IPS DF 6.9 (cell line): Measurements from ENCODE around the gene TCAF1.
"Not testable (repeated sequence)": the region's sequence is repeated elsewhere in the genome, so short reads cannot be mapped to it uniquely, and the experiment has no call there.

ENCODE experiments used
- DNase-seq: peaks from one replicate; pipeline ENCODE4 v3.0.0-alpha.2; 2013; ENCODE audit warnings: low read depth, low spot score
- H3K27ac ChIP-seq: one replicate; pipeline ENCODE4 v1.5.1; 2013; ENCODE audit warnings: low read length, control low read depth
- H3K27me3 ChIP-seq: 2 replicates; pipeline ENCODE4 v1.6.1; 2013; ENCODE audit warnings: mild to moderate bottlenecking, low read length; ENCODE audit not compliant: control insufficient read depth, insufficient read depth
- H3K36me3 ChIP-seq: 2 replicates; pipeline ENCODE4 v1.6.1; 2013; ENCODE audit warnings: low read length; ENCODE audit not compliant: control insufficient read depth, insufficient read depth
- H3K4me1 ChIP-seq: 2 replicates; pipeline ENCODE4 v1.6.1; 2013; ENCODE audit warnings: low read length; ENCODE audit not compliant: control insufficient read depth, insufficient read depth
- H3K4me3 ChIP-seq: 2 replicates; pipeline ENCODE4 v1.5.1; 2013; ENCODE audit warnings: mild to moderate bottlenecking, low read length
- H3K9me3 ChIP-seq: 2 replicates; pipeline ENCODE4 v1.6.1; 2013; ENCODE audit warnings: low read length, inconsistent platforms; ENCODE audit not compliant: control insufficient read depth, insufficient read depth
- WGBS: extraction: QIAGEN DNeasy Blood & Tissue Kit; methylation state at CpG from one replicate; pipeline ENCODE4 v1.1.7; 2013; ENCODE audit warnings: mixed read lengths, missing lambda C conversion rate; ENCODE audit not compliant: insufficient read length, insufficient coverage; 5-methylcytosine and 5-hydroxymethylcytosine counted together

TCAF1 gene

GRCh38 chr7:143884969-143885559 is 16.9 kb downstream of the TCAF1 start:
- Histone ChIP-seq H3K4me1 (peaks cover 7% of the 10 kb centered on the region; the same call in 1 of the 2 replicates), H3K4me3 (peak overlapping the region; percentile 45; the same call in 1 of the 2 replicates), H3K9me3 (no peaks in the 10 kb centered on the region), H3K27ac (no peak overlapping the region), H3K36me3 (no peaks in the 10 kb centered on the region), H3K27me3 (no peaks in the 10 kb centered on the region)
- WGBS: no CpG with 5 or more reads among the region's 38 CpGs
- DNase-seq: no peak

GRCh38 chr7:143884241-143884968 is 17.6 kb downstream of the TCAF1 start:
- H3K9me3 ChIP-seq: no peaks in the 10 kb centered on the region
- no peak for DNase-seq
- WGBS: no CpG with 5 or more reads among the region's 11 CpGs
- H3K36me3 ChIP-seq: no peaks in the 10 kb centered on the region
- peak overlapping the region; percentile 45; the same call in 1 of the 2 replicates for H3K4me3 ChIP-seq
- H3K27me3 ChIP-seq: no peaks in the 10 kb centered on the region
- H3K27ac ChIP-seq: no peak overlapping the region
- H3K4me1 ChIP-seq: peaks cover 7% of the 10 kb centered on the region; the same call in 1 of the 2 replicates

GRCh38 chr7:143882604-143883078 is 19.3 kb downstream of the TCAF1 start:
- Histone ChIP-seq H3K27me3 (no peaks in the 10 kb centered on the region), H3K36me3 (no peaks in the 10 kb centered on the region), H3K27ac (no peak overlapping the region), H3K9me3 (no peaks in the 10 kb centered on the region), H3K4me3 (peak overlapping the region; percentile 64), H3K4me1 (peaks cover 7% of the 10 kb centered on the region; the same call in 1 of the 2 replicates)
- DNase-seq: no peak
- no CpG with 5 or more reads among the region's 28 CpGs for WGBS

GRCh38 chr7:143882020-143882603 is 19.9 kb downstream of the TCAF1 start:
- no peaks in the 10 kb centered on the region for H3K9me3 ChIP-seq
- no CpG with 5 or more reads among the region's 21 CpGs for WGBS
- no peak for DNase-seq
- H3K27me3 ChIP-seq: no peaks in the 10 kb centered on the region
- H3K4me1 ChIP-seq: peaks cover 7% of the 10 kb centered on the region; the same call in 1 of the 2 replicates
- H3K4me3 ChIP-seq: peak overlapping the region; percentile 64; the same call in 1 of the 2 replicates
- H3K27ac ChIP-seq: no peak overlapping the region
- no peaks in the 10 kb centered on the region for H3K36me3 ChIP-seq

- no peaks in the 10 kb centered on the region; the same call in 1 of the 2 replicates for H3K27me3 ChIP-seq
- no peaks in the 10 kb centered on the region for H3K9me3 ChIP-seq
Observed at GRCh38 chr7:143878884-143879283, 23.1 kb downstream of the TCAF1 start.

GRCh38 chr7:143877098-143877497 is 24.9 kb downstream of the TCAF1 start:
- no peaks in the 10 kb centered on the region for H3K9me3 ChIP-seq
- no peak overlapping the region for H3K4me3 ChIP-seq
- no CpG with 5 or more reads among the region's 3 CpGs for WGBS
- peaks cover 3% of the 10 kb centered on the region; the same call in 1 of the 2 replicates for H3K4me1 ChIP-seq
- H3K27me3 ChIP-seq: no peaks in the 10 kb centered on the region; the same call in 1 of the 2 replicates
- no peak for DNase-seq
- no peaks in the 10 kb centered on the region for H3K36me3 ChIP-seq
- H3K27ac ChIP-seq: no peak overlapping the region

More at GRCh38 chr7:143878884-143879283, 23.1 kb downstream of the TCAF1 start:
- no peaks in the 10 kb centered on the region for H3K36me3 ChIP-seq
- no peak overlapping the region for H3K27ac ChIP-seq
- H3K4me1 ChIP-seq: peaks cover 5% of the 10 kb centered on the region; the same call in 1 of the 2 replicates
- 100% methylated on average over 1 of the region's 4 CpGs for WGBS
- no peak for DNase-seq
- no peak overlapping the region for H3K4me3 ChIP-seq

GRCh38 chr7:143876218-143876617 is 25.8 kb downstream of the TCAF1 start:
- Histone ChIP-seq H3K27me3 (no peaks in the 10 kb centered on the region; the same call in 1 of the 2 replicates), H3K9me3 (no peaks in the 10 kb centered on the region), H3K4me3 (no peak overlapping the region), H3K36me3 (no peaks in the 10 kb centered on the region), H3K27ac (no peak overlapping the region), H3K4me1 (peaks cover 2% of the 10 kb centered on the region; the same call in 1 of the 2 replicates)
- no CpG with 5 or more reads among the region's 9 CpGs for WGBS
- DNase-seq: no peak

- not testable (repeated sequence) for H3K27me3 ChIP-seq, H3K27ac ChIP-seq, H3K4me3 ChIP-seq, H3K9me3 ChIP-seq, DNase-seq, H3K4me1 ChIP-seq, H3K36me3 ChIP-seq
- no CpG with 5 or more reads among the region's 4 CpGs for WGBS
Observed at GRCh38 chr7:143873242-143873641, 28.7 kb downstream of the TCAF1 start.

- H3K36me3 ChIP-seq, DNase-seq, H3K27me3 ChIP-seq, H3K4me3 ChIP-seq, H3K4me1 ChIP-seq, H3K27ac ChIP-seq, H3K9me3 ChIP-seq: not testable (repeated sequence)
Observed at GRCh38 chr7:143871534-143871933, 30.4 kb downstream of the TCAF1 start.

GRCh38 chr7:143857994-143858393 is 44.0 kb downstream of the TCAF1 start:
- not testable (repeated sequence) for H3K27me3 ChIP-seq, H3K27ac ChIP-seq, H3K4me1 ChIP-seq, H3K9me3 ChIP-seq, H3K36me3 ChIP-seq, H3K4me3 ChIP-seq, DNase-seq
- WGBS: no CpG with 5 or more reads among the region's 2 CpGs
